Activated CD4-positive, alpha-beta T cell treated with anti-CD3 and anti-CD28 coated beads for 4 hours (primary cell): ENCODE data around the gene DPH1.
"Not testable (repeated sequence)": the region's sequence is repeated elsewhere in the genome, so short reads cannot be mapped to it uniquely, and the experiment has no call there.

Experiments used
- DNase-seq, 2 donors: peaks; one replicate each; pipeline ENCODE4 v3.0.0-alpha.2; 2020

Gene DPH1

GRCh38 chr17:2009737-2010136 lies 20.2 kb upstream of the DPH1 start:
- no peak for DNase-seq

- no peak for DNase-seq
Observed at GRCh38 chr17:2011411-2012371, 18.3 kb upstream of the DPH1 start.

GRCh38 chr17:2012499-2012898 lies 17.5 kb upstream of the DPH1 start:
- no peak for DNase-seq

- not testable (repeated sequence) for DNase-seq
Observed at GRCh38 chr17:2013220-2013993, 16.5 kb upstream of the DPH1 start.

- DNase-seq, result no peak
Observed at GRCh38 chr17:2013994-2014317, 16.0 kb upstream of the DPH1 start.

- no peak for DNase-seq
Observed at GRCh38 chr17:2015314-2015713, 14.6 kb upstream of the DPH1 start.

- DNase-seq, result no peak
Observed at GRCh38 chr17:2016494-2016893, 13.5 kb upstream of the DPH1 start.

- DNase-seq, result no peak
Observed at GRCh38 chr17:2017274-2017941, 12.5 kb upstream of the DPH1 start.

- no peak for DNase-seq
Observed at GRCh38 chr17:2018716-2019510, 11.0 kb upstream of the DPH1 start.

- DNase-seq, result no peak
Observed at GRCh38 chr17:2019723-2020122, 10.2 kb upstream of the DPH1 start.

- no peak for DNase-seq
Observed at GRCh38 chr17:2020721-2021120, 9.2 kb upstream of the DPH1 start.

GRCh38 chr17:2022647-2023240 lies 7.2 kb upstream of the DPH1 start:
- no peak for DNase-seq

GRCh38 chr17:2023256-2023655 lies 6.7 kb upstream of the DPH1 start:
- DNase-seq, result no peak

GRCh38 chr17:2023692-2024571 lies 6.0 kb upstream of the DPH1 start:
- peak; percentile 43 to 51 for DNase-seq

GRCh38 chr17:2024572-2025219 lies 5.3 kb upstream of the DPH1 start:
- DNase-seq, result no peak

GRCh38 chr17:2025220-2025621 lies 4.7 kb upstream of the DPH1 start, which contains the start of gene RTN4RL1:
RTN4RL1 (minus strand) TSS chr17:2025334; CDS start chr17:2024865, 469 bp downstream.
- DNase-seq, result peak; percentile 78 to 81

GRCh38 chr17:2025622-2026309 lies 4.2 kb upstream of the DPH1 start:
- DNase-seq, result no peak

- no peak for DNase-seq
Observed at GRCh38 chr17:2027528-2028233, 2.3 kb upstream of the DPH1 start.

GRCh38 chr17:2028234-2028614 lies 1.7 kb upstream of the DPH1 start:
- DNase-seq, result no peak
